HepG2 (cell line): ENCODE results near the gene TLE1. TPM values are rescaled to one million over a fixed set of nuclear protein-coding genes. Genes with fewer than 3 reads are reported as not detected.
A peak's percentile ranks its signal among the peaks of the same experiment; 100 is the strongest.

Experiments
- ATAC-seq: fragments of 200-7000 bp; cut with Tn5 transposase; 3 replicates; pipeline ENCODE4 v1.9.1; 2020; ENCODE audit warnings: mild to moderate bottlenecking, moderate library complexity
- BruUV-seq: library from RNA; stranded (reverse); fragments of 400-500 nt; replicated peaks from 2 replicates; lab custom pipeline; 2021; lab: Mats Ljungman, UMichigan
- CTCF ChIA-PET: fragments of 300-600 bp; formaldehyde crosslinking; extraction: SDS; loops from one replicate; lab custom pipeline; 2021; ENCODE audit warnings: low total read pairs, inconsistent platforms, low intra/inter-chr PET ratio; lab: Yijun Ruan, JAX
- POLR2A ChIA-PET: fragments of 350-600 bp; sonication (Branson Sonifier 250); formaldehyde crosslinking; loops from one replicate; lab custom pipeline; 2020; ENCODE audit warnings: antibody characterized with exemption, inconsistent platforms; lab: Yijun Ruan, JAX
- DNase-seq: peaks from one replicate; pipeline ENCODE4 v3.0.0-alpha.2; 2015; ENCODE audit warnings: low spot score
- FAIRE-seq: peaks from 3 replicates; lab custom pipeline; 2011; peaks lifted over from hg19 to GRCh38; lab: Jason Lieb, UNC
- H2AFZ ChIP-seq: one replicate; pipeline ENCODE4 v1.6.1; 2011; ENCODE audit warnings: low read length, inconsistent platforms
- H3K27ac ChIP-seq: fragments of 300-600 bp; 3 replicates; pipeline ENCODE4 v1.8.0; 2011; ENCODE audit warnings: mixed run types, mild to moderate bottlenecking, mixed read lengths, low read length, inconsistent platforms; ENCODE audit not compliant: insufficient read depth; ENCODE audit errors: extremely low read length
- H3K27me3 ChIP-seq, 2 experiments: fragments of 200-600 bp in 1 of 2; 2 replicates in 1 of 2; 3 replicates in 1 of 2; pipeline versions ENCODE4 v1.6.0 to v1.8.0; 2011; ENCODE audit warnings: low read length in 2 of 2, mild to moderate bottlenecking in 2 of 2, moderate library complexity in 2 of 2, inconsistent platforms in 1 of 2; ENCODE audit not compliant: insufficient read depth in 2 of 2, control insufficient read depth in 1 of 2
- H3K36me3 ChIP-seq, 2 experiments: fragments of 200-600 bp in 1 of 2; replicated peaks in 1 of 2; 2 replicates in 1 of 2; 3 replicates in 1 of 2; pipeline versions ENCODE4 v1.5.1 to v1.8.0; 2011; ENCODE audit warnings: low read length in 2 of 2, inconsistent platforms in 1 of 2; ENCODE audit not compliant: insufficient read depth in 2 of 2, control insufficient read depth in 1 of 2
- H3K4me1 ChIP-seq: 2 replicates; pipeline ENCODE4 v1.5.1; 2012; ENCODE audit warnings: low read length, inconsistent platforms; ENCODE audit not compliant: insufficient read depth
- H3K4me2 ChIP-seq: 2 replicates; pipeline ENCODE4 v1.6.0; 2011; ENCODE audit warnings: low read depth, low read length, inconsistent platforms
- H3K4me3 ChIP-seq, 3 experiments: fragments of 200-600 bp in 1 of 3; sonication (generic), shearing (Covaris generic) in 1 of 3; replicated peaks in 1 of 3; 2 replicates each; pipeline ENCODE4 v1.5.1; 2011 to 2016; ENCODE audit warnings: low read length in 3 of 3, inconsistent platforms in 2 of 3, low read depth in 2 of 3, mild to moderate bottlenecking in 2 of 3, control low read depth in 1 of 3, mixed read lengths in 1 of 3; ENCODE audit not compliant: insufficient read depth in 1 of 3
- H3K79me2 ChIP-seq: one replicate; pipeline ENCODE4 v1.6.1; 2011; ENCODE audit warnings: low read length, inconsistent platforms; ENCODE audit not compliant: insufficient read depth
- H3K9ac ChIP-seq: 2 replicates; pipeline ENCODE4 v1.6.0; 2011; ENCODE audit warnings: mild to moderate bottlenecking, low read depth, low read length, inconsistent platforms; ENCODE audit not compliant: insufficient read depth
- H3K9me3 ChIP-seq: 2 replicates; pipeline ENCODE4 v1.5.1; 2012; ENCODE audit warnings: mild to moderate bottlenecking, low read length
- H4K20me1 ChIP-seq: 2 replicates; pipeline ENCODE4 v1.6.0; 2011; ENCODE audit warnings: inconsistent platforms, mild to moderate bottlenecking, low read length, moderate library complexity; ENCODE audit not compliant: insufficient read depth
- ELK4 ChIP-seq: sonication (generic); formaldehyde crosslinking; IDR thresholded peaks from 2 replicates; pipeline ENCODE4 v1.9.0; 2021; ENCODE audit warnings: missing genetic modification reagents, borderline replicate concordance
- FIP1L1 ChIP-seq: fragments of 200-400 bp; formaldehyde crosslinking; IDR thresholded peaks from 2 replicates; pipeline ENCODE4 v1.6.1; 2018; ENCODE audit warnings: low read depth, mild to moderate bottlenecking, low read length, moderate library complexity, borderline replicate concordance; ENCODE audit not compliant: insufficient read depth
- GABPA ChIP-seq, 2 experiments: IDR thresholded peaks; 2 replicates each; pipeline ENCODE4 v1.6.1; 2011 to 2016; ENCODE audit warnings: low read depth in 2 of 2, low read length in 1 of 2, missing biosample characterization in 1 of 2, missing genetic modification characterization in 1 of 2
- LRRFIP1 ChIP-seq: sonication (generic); formaldehyde crosslinking; conservative IDR thresholded peaks from 2 replicates; pipeline ENCODE4 v1.4.0; 2020; ENCODE audit warnings: missing genetic modification reagents
- NR0B2 ChIP-seq: sonication (generic); formaldehyde crosslinking; IDR thresholded peaks from 2 replicates; pipeline ENCODE4 v1.4.0; 2020; ENCODE audit warnings: mild to moderate bottlenecking, missing genetic modification reagents
- TAF1 ChIP-seq: sonication (generic); formaldehyde crosslinking; IDR thresholded peaks from 2 replicates; pipeline ENCODE4 v1.4.0; 2020; ENCODE audit warnings: missing genetic modification reagents
- THAP11 ChIP-seq: IDR thresholded peaks from 2 replicates; pipeline ENCODE4 v1.6.1; 2016; ENCODE audit warnings: missing biosample characterization, missing genetic modification reagents
- USF2 ChIP-seq, 2 experiments: sonication (generic) in 1 of 2; formaldehyde crosslinking in 1 of 2; IDR thresholded peaks; 2 replicates each; pipeline versions ENCODE4 v1.5.1 to v1.6.1; 2011 to 2020; ENCODE audit warnings: borderline replicate concordance in 1 of 2, low read depth in 1 of 2, low read length in 1 of 2, mild to moderate bottlenecking in 1 of 2, missing genetic modification reagents in 1 of 2, moderate library complexity in 1 of 2
- ZFP36 ChIP-seq: fragments of 150-350 bp; IDR thresholded peaks from 2 replicates; pipeline ENCODE4 v1.6.1; 2018; ENCODE audit warnings: borderline replicate concordance, low read length, low read depth; ENCODE audit not compliant: partially characterized antibody
- ZNF160 ChIP-seq: sonication (generic); formaldehyde crosslinking; IDR thresholded peaks from 2 replicates; pipeline ENCODE4 v1.8.0; 2022; ENCODE audit warnings: mild to moderate bottlenecking, inconsistent platforms, missing genetic modification reagents
- ZNF296 ChIP-seq: sonication (generic); formaldehyde crosslinking; conservative IDR thresholded peaks from 2 replicates; pipeline ENCODE4 v1.5.0; 2020; ENCODE audit warnings: mild to moderate bottlenecking, missing genetic modification reagents
- ZNF317 ChIP-seq: sonication (generic); formaldehyde crosslinking; IDR thresholded peaks from 2 replicates; pipeline ENCODE4 v1.5.0; 2020; ENCODE audit warnings: mild to moderate bottlenecking, missing genetic modification reagents
- ZNF605 ChIP-seq: sonication (generic); formaldehyde crosslinking; IDR thresholded peaks from 2 replicates; pipeline ENCODE4 v1.8.0; 2022; ENCODE audit warnings: mild to moderate bottlenecking, missing genetic modification reagents
- ZNF674 ChIP-seq: sonication (generic); formaldehyde crosslinking; IDR thresholded peaks from 2 replicates; pipeline ENCODE4 v1.5.0; 2020; ENCODE audit warnings: low read depth, mild to moderate bottlenecking, missing genetic modification reagents
- WGBS: methylation state at CpG from one replicate; pipeline ENCODE4 v1.1.6; 2017; ENCODE audit warnings: low lambda C conversion rate; 5-methylcytosine and 5-hydroxymethylcytosine counted together
- in situ Hi-C: cut with HindIII; loops from 2 replicates; pipeline ENCODE4 v1.10.0; 2017; ENCODE audit warnings: low pct_unique_long_range_greater_than_20kb; ENCODE audit not compliant: extremely low pct_ligation_motif_present
- intact Hi-C: fragments of 100-400 bp; cut with micrococcal nuclease; formaldehyde crosslinking; loops from one replicate; pipeline ENCODE4 v1.10.0; 2022; ENCODE audit not compliant: unreplicated experiment
- polyA plus RNA-seq, 8 experiments: library from polyadenylated mRNA; depleted of rRNA in 3 of 8; stranded (reverse) in 7 of 8; unstranded in 1 of 8; fragments of >200 nt; fragmentation: Illumina TruSeq in 4 of 8; extraction: Trizol in 4 of 8; gene quantifications; 2 replicates each; pipeline versions ENCODE4 v1.2.1 to v1.2.3, GENCODE V29; 2011 to 2016; ENCODE audit warnings: low read depth in 4 of 8, missing spikeins in 1 of 8, mixed read lengths in 1 of 8; ENCODE audit not compliant: insufficient read depth in 1 of 8
- total RNA-seq, 5 experiments: library from RNA; depleted of rRNA; stranded (reverse); fragments of >200 nt; fragmentation: Illumina TruSeq; extraction: Trizol; gene quantifications; 2 replicates each; pipeline ENCODE4 v1.2.3, GENCODE V29; 2016; ENCODE audit warnings: low read depth in 1 of 5

Gene TLE1
- total and polyA plus RNA-seq, 2 of the 13 experiments (the other 11 are each of a cell fraction or from before 2014, with no cell fraction given): 35.9 to 109 TPM

- peaks cover 47% of the 10 kb centered on the region for H4K20me1 ChIP-seq
- no peak overlapping the region for H2AFZ ChIP-seq
- no TSS peak for BruUV-seq
- H3K36me3 ChIP-seq: peaks cover under 1 to 31% of the 10 kb centered on the region in 2 experiments; a peak in 3 of 5 replicates
- H3K27ac ChIP-seq: peak overlapping the region; percentile 91
- H3K9ac ChIP-seq: peak overlapping the region; percentile 89
- WGBS: under 1% methylated on average over 36 of the region's 36 CpGs
- DNase-seq: peak; percentile 100
- no peaks in the 10 kb centered on the region for H3K9me3 ChIP-seq
- ChIA-PET CTCF (interaction anchor here (1.1 to 1.2 kb wide), 3 partner anchors 58 to 164 kb away, joined by 3 to 4 read pairs (median 4); no protein-coding TSS in a partner anchor), POLR2A (interaction anchor here (0.8 to 3.0 kb wide), 16 partner anchors 9 to 919 kb away, joined by 3 to 37 read pairs (median 4); no protein-coding TSS in a partner anchor)
- ATAC-seq: peak; percentile 79
- H3K79me2 ChIP-seq: peaks cover 69% of the 10 kb centered on the region
- intact Hi-C loops (loop anchor here (1.0 to 5.0 kb wide), 9 partner anchors 31 to 1274 kb away; no protein-coding TSS in a partner anchor), in situ Hi-C loops (loop anchor here (10.0 kb wide), 1 partner anchor 162 kb away; no protein-coding TSS in a partner anchor)
- peaks cover 0 to 5% of the 10 kb centered on the region in 2 experiments; a peak in 1 of 5 replicates for H3K27me3 ChIP-seq
- peak; percentile 100 for FAIRE-seq
- peaks cover 54% of the 10 kb centered on the region for H3K4me1 ChIP-seq
- peak overlapping the region; percentile 80 for H3K4me2 ChIP-seq
- H3K4me3 ChIP-seq: peak overlapping the region; percentile 87 to 93 (median 92)
- TF ChIP-seq ZNF296 (CRISPR knock-in tag) (no peak), ZFP36 (peak; percentile 52), NR0B2 (CRISPR knock-in tag) (no peak), ELK4 (no peak), TAF1 (CRISPR knock-in tag) (no peak), ZNF160 (peak; percentile 62), ZNF317 (CRISPR knock-in tag) (peak; percentile 74), LRRFIP1 (CRISPR knock-in tag) (no peak), USF2 (IDR thresholded peaks at IDR 0.05; ENCODE audit: low read depth, low read length) (no peak), USF2 (CRISPR knock-in tag; IDR thresholded peaks at IDR 0.05; ENCODE audit: borderline replicate concordance) (0 out of 2 replicates have a peak, but pooled peaks have one; percentile 24), GABPA (IDR thresholded peaks at IDR 0.05; ENCODE audit: low read depth, low read length) (no peak), GABPA (CRISPR knock-in tag; IDR thresholded peaks at IDR 0.05; ENCODE audit: low read depth) (peak; percentile 58), THAP11 (CRISPR knock-in tag) (peak; percentile 77), FIP1L1 (no peak), ZNF605 (CRISPR knock-in tag) (peak; percentile 75), ZNF674 (CRISPR knock-in tag) (no peak)
Observed at GRCh38 chr9:81686614-81687520, 2.5 kb downstream of the TLE1 start.
